HT1080 (cell line): ENCODE data around the gene CCSER1. TPM values are rescaled to one million over a fixed set of nuclear protein-coding genes. Genes with fewer than 3 reads are reported as not detected.
"Not testable (repeated sequence)": the region's sequence is repeated elsewhere in the genome, so short reads cannot be mapped to it uniquely, and the experiment has no call there.

Experiments
- DNase-seq: peaks from one replicate; pipeline ENCODE4 v3.0.0-alpha.2; 2015; ENCODE audit warnings: low read depth
- total RNA-seq: library from RNA; depleted of rRNA; stranded (reverse); fragments of >200 nt; shearing (Covaris generic); gene quantifications from 2 replicates; pipeline ENCODE4 v1.2.3, GENCODE V29; 2014

Gene CCSER1
- total RNA-seq, 1 experiment from 2014 or later = 0.16 TPM

DNA sequence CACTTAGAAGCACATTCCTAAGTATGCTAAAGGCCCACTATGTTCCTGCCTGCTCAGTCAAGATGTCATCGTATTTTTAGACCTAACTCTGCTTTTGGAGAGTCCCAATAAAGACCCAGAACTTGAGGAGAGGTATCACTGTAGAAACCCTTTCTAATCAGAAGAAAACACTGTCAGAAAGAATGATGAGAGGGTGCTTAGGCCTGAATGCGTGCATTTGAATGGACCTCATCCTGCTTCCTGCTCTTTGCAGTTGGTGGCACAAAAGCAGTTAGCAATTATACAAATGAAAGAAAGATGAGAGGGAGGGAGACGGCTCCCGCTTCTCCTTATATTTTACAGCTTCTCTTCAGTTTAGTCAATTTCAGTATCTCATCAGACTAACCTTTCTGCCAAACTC is 987.2 kb downstream of the CCSER1 start:
- DNase-seq = no peak

DNA sequence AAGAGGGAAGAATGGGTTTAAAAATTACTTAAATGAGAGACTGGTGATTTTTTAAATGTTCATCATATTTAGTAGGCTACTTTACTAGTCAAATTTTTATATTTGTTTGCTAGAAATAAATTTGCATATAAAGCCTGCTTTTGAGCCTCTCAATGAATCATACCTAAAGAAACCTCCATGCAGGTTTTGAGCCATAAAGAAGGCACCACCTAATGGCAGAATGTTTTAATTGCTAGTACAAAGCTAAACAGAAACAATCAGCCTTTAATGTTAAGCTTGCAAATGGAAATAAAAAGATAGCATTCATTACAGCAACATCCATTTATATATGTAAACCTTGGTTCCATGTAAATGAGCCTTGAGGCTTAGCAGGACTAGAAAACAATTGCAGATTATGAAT is 989.7 kb downstream of the CCSER1 start:
- peak; percentile 11 for DNase-seq

DNA sequence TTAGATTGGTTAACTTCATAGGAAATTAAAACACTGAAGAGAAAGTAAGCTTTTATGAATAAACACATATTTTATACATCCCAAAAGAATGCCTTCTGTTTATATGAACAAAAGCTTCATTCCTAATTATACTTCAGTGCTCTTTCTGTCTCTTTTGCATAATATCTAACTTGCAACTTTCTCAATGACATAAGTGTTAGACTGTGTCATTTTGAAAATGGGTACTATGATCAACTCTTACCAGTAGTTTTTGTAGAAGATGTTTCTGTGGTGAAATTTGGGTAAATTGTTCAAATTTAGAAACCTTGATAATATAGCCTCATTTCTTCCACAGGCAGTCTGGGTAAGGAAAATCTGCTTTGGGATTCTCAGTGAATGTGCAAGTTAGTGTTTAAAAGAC is 991.4 kb downstream of the CCSER1 start:
- no peak for DNase-seq

DNA sequence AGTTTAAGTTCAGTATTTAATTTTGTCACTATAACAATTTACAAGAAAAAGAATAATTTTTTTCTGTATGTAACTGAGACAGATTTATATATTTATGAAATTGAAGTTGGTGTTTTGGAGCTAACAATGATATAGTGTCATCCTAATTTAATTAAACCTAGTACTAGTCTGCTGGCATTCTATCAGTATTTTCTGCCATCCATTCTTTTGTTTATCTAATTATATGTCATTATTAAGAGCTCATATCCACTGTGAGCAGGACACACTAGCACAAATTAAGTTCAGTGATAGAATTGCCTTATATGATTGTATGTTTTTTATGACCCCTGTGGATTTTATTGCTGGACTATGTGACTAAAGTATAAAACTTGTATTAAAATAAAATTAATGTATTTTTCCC is 996.5 kb downstream of the CCSER1 start:
- no peak for DNase-seq

DNA sequence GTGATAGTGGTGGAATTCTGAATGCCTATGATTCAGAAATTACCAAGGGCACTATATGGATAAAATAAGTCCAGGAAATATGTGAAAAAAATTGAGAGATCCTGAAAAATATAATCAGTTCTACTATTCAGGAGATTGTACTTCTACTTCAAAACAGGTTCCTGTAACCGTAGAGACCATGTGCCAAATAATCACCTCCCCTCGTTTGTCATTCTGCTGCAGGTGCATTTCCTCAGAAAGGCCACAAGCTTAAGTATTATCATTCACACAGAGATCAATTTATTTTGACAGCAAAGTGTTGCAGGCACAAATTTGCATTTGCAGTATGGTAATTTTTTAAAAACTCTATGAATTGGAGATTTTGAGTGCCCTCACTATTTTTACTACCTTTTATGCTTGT is 1000.0 kb downstream of the CCSER1 start:
- no peak for DNase-seq

DNA sequence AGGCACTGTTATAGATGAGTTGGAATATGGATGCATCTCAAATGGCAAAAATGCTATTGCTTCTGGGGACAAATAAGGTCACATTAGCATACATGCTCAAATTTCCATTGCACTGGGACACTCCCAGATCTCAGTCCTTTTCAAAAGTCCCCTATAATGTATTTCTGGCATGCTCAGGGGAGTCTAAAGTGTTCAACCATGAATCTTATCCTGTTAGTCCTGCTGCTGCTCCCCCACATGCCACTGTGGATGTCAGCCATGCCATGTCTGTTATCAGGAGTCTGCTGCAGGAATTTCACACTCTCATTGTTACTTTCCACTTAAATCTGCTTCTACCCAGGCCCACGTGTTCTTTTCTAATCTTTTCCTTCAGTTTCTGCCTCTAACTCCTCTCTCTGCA is 1000.6 kb downstream of the CCSER1 start:
- no peak for DNase-seq

DNA sequence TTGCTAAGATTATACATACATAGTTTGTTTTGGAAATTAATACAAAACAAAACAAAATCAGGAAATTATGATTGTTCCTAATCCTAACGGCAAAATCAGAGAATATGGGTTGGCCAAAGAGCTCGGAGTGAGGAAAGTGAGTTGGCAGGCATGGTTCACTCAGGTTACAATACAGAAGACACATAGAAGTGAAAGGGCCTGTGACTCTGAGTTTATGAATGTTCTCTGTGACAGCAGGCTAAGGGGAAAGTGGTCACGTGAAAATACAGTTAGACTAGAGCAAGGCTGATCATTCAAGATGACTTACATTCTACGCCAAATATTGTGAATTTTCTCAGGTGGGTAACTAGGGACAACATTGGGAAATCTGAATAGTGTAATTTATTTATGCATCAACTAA is 1001.3 kb downstream of the CCSER1 start:
- DNase-seq = no peak

DNA sequence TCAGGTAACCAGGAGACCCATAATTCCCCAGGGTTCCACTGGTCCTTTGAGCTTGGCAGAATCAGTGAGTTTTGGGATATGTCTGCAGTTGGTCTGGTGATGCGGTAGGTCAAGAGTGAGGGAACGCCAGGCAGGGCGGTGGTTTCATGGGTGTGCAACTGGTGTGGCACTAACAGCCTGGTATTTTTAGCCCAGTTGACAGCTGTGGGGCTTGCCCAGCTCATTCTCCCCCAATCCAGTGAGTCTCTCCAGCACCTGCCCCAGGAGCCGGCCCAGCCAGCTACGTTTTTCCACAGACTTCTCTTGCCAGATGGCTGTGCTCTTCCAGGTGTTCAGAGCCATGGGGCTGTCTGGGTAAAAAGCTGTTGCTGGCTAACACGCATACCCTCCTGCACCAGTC is 1019.9 kb downstream of the CCSER1 start:
- DNase-seq = no peak

DNA sequence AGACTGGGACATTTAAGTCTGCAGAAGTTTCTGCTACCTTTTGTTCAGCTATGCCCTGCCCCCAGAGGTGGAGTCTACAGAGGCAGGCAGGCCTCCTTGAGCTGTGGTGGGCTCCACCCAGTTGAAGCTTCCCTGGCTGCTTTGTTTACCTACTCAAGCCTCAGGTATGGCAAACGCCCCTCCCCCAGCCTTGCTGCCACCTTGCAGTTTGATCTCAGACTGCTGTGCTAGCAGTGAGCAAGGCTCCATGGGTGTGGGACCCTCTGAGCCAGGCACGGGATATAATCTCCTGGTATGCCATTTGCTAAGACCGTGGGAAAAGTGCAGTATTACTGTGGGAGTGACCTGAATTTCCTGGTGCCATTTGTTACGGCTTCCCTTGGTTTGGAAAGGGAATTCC is 1026.8 kb downstream of the CCSER1 start:
- DNase-seq = not testable (repeated sequence)

DNA sequence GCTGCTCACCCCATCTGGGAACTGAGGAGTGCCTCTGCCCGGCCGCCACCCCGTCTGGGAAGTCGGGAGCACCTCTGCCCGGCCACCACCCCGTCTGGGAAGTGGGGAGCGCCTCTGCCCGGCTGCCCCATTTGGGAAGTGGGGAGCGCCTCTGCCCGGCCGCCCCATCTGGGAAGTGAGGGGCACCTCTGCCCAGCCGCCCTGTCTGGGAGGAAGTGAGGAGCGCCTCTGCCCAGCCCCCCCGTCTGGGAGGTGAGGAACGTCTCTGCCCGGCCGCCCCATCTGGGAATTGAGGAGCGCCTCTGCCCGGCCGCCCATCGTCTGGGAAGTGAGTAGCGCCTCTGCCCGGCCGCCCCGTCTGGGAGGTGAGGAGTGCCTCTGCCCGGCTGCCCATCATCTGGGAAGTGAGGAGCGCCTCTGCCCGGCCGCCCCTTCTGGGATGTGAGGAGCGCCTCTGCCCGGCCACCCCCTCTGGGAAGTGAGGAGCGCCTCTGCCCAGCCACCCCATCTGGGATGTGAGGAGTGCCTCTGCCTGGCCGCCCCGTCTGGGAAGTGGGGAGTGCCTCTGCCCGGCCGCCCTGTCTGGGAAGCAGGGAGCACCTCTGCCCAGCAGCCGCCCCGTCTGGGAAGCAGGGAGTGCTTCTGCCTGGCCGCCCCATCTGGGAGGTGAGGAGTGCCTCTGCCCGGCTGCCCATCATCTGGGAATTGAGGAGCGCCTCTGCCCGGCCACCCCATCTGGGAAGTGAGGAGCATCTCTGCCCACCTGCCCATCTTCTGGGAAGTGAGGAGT is 1040.9 kb downstream of the CCSER1 start:
- DNase-seq = not testable (repeated sequence)

DNA sequence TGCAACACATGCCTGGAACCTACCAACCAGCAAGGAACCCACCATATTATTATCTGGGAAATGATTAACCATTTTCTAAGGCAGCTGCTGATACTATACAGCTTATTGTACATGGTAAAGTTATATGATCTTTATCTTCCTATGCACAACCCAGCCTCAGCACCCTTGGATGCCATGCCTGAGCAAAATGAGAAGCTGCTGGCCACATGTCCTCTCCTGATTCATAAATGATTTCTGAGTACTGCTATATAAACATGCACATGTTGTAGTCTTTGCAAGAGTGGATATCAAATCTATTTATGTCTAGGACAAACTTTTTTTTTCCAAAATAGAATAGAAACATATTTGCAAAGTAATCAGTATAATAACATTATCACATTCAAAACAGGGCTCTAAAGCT is 1043.6 kb downstream of the CCSER1 start:
- no peak for DNase-seq

DNA sequence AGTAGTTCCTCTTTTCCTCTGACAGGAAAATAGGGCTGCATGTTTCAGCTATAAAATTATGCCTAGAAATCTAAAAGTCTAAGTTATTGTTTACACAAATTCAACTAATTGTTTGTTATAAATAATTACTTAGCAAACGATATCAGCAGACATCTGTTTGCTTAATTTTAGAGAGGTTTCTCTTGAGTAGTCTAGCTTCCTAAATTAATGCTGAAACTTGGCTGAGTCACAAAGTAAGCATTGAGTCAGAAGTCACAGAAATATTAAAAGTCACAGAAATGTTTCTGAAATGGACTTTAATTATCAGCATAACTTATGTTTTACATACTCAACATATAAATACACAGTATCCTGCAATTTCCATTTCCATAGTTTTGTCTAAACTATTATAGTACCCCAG is 1044.0 kb downstream of the CCSER1 start:
- DNase-seq = no peak

DNA sequence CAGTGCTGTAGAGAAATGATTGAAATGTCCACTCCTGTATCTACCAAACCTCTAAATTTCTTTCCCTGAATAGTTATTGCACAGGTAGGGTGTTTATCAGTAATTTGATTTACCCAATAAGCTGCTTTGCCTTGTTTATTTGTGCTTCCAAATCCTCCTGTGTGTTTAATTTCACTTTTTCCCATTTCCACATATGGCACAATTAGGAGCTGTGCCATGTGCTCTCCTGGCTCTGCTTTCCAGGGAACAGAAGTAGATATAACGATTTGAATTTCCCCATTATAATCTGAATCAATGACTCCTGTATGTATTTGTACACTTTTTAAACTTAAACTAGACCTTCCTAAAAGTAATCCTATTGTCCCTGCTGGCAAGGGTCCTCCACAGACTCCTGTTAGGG is 1057.9 kb downstream of the CCSER1 start:
- not testable (repeated sequence) for DNase-seq

DNA sequence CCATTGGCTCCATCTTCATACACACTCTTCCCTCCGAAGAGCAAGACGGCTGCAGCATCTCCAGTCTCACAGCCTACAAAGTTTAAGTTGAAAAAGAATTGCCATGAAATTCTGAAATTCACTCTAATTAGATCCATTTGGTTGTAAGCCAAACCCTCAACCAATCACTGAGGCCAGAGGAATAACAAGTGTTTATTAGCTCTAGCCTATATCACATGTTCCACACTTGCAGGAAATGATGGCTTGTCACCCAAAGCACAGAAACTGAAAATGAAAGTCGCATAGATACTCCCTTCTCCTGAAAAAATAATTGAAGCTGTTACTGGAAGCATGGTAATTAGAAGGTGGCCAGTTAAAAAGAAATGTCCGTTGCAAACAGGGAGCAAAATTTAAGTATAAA is 1071.8 kb downstream of the CCSER1 start:
- DNase-seq = peak; percentile 67

DNA sequence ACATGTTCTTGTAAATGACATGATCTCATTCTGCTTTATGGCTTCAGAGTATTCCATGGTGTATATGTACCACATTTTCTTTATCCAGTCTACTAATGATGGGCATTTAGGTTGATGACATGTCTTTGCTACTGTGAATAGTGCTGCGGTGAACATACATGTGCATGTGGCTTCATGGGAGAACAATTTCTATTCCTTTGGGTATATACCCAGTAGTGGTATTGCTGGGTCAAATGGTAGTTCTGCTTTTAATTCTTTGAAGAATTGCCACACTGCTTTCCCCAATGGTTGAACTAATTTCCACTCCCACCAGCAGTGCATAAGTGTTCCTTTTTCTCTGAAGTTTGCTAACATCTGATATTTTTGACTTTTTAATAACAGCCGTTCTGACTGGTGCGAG is 1080.3 kb downstream of the CCSER1 start:
- no peak for DNase-seq

DNA sequence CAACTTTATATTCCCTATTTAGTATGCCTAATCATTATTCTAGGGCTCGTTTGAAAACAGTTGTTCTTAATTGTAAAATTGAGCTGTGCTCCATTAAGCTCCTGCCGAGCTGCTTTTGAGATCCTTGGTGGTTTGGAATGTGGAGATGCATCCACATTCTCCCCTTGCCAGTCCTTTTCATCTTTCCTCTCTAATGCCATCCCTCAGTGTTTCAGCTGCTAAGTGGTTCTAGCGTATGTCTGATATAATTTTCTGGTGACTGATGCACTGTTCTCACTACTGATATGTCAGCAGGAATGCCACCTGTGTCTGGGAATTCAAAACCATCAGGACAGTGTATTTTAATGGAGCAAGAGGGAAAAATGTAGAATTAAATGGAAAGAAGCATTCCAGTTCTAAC is 1085.0 kb downstream of the CCSER1 start:
- DNase-seq = no peak

DNA sequence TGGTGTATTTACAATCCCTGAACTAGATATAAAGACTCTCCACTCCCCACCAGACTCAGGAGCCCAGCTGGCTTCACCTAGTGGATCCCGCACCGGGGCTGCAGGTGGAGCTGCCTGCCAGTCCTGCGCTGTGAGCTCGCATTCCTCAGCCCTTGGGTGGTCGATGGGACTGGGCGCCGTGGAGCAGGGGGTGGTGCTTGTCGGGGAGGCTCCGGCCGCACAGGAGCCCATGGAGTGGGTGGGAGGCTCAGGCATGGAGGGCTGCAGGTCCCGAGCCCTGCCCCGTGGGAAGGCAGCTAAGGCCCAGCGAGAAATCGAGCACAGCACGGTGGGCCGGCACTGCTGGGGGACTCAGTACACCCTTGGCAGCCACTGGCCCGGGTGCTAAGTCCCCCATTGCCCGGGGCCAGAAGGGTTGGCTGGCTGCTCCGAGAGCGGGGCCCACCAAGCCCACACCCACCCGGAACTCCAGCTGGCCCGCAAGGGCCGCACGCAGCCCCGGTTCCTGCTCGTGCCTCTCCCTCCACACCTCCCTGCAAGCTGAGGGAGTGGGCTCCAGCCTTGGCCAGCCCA is 1090.7 kb downstream of the CCSER1 start:
- DNase-seq = not testable (repeated sequence)

DNA sequence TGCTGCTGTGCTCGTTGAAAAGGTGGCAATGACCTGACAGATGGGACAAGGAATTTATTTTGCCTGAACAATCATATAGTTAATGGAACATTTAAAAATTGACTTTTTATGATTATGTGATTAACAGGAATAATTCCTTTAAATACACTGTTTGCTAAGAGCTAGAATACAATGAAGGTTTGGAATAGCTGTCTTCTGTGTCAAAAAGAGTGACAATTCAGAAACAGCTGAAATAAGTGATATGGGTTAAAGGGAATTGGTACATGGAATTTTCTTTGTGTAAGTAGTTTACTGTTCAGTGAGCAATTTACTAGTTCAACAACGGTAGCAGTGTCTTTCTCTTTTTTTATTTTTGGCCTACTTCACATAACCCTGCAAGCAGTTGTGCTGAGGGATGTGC is 1093.1 kb downstream of the CCSER1 start:
- DNase-seq = no peak

DNA sequence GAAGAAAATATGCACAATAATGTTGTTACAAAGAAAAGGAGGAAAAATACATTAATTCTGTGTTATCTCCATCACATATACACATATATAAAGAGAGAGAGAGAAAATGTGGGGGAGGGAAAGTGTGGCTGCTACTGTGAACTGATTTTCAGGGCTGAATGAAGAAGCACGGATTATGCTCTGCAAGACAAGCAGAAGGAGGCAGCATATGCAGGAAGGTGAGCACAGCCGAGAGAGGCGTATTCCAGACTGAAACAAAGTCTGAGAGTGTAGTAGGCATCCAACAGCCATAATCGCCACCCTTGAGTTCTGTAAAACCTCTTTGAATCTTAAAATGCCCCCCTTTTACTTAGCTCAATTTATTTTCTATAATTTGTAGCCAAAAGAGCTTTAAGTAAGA is 1094.8 kb downstream of the CCSER1 start:
- no peak for DNase-seq

DNA sequence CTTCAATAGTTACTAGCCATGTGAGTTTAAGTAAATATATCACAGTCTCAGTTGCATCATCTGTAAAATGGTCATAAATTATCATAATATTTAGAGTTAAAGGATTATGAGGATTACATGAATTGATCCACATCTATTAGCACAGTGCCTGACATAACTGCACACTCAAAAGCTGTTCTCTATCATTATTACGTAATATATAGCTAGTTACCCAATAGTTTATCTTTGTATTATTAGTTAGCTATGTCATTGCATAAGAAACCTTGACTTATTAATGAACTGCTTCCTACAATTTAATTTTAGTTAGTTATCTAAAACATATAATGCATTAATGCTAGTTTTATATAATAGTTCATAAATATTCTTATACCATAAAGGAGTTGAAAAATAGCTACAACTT is 1099.7 kb downstream of the CCSER1 start:
- DNase-seq = no peak

DNA sequence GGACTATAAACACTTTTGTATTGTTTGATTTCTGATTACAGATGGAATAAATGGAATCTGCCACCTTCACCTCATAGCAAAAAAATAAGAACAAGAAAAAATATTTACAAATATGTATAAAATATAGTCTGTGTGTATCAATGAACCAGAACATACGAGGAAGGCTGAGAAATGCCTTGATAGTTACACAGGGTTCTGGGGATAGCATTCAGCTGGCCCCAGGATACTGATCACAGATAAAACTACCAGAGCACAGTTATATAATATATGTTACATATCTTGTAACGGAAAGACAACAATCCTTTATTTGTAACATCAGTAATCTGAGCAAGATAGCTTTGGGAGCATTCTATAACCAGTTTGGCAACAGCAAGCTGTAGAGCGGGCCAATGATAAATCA is 1101.5 kb downstream of the CCSER1 start:
- no peak for DNase-seq

DNA sequence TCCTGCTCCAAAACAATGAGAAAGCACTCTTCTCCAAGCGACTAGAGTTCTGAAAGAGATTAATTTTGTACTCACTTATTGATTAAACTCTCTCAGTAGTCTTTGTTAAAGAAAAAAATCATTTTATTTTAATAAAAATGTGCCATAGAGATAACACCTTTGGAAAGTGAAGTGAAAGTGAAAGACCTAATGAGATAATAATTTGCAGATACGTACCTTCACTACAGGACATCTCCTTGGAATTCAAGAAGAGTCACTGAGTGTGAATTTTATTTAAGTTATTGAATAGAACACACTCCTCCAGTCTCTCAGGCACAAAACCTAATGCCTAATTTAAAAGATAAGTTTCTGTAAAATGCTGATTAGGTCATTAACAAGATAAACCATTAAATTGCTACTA is 1106.0 kb downstream of the CCSER1 start:
- no peak for DNase-seq

DNA sequence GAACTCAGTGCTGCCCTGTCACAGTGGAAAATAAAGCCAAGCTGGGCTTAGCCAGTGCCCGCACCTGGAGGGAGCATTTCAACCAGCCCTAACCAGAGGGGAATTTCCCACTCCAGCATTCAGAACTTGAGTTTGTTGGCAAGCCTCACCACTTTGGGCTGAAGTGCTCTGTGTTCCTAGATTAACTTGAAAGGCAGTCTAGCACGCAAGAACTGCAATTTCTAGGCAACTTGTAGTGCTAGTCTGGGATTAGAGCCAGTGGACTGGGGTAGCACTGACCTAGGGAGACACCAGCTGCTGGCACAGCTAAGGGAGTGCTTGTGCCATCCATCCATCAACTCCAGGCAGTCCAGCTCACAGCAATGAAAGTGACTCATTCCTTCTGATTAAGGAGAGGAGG is 1115.9 kb downstream of the CCSER1 start:
- DNase-seq = peak; percentile 31
